ENCODE measurements around the gene ARHGAP25. TPM values are rescaled to one million over a fixed set of nuclear protein-coding genes. Genes with fewer than 3 reads are reported as not detected.

ARHGAP25 gene
- total RNA-seq, 1 donor from 2014 or later, result 10.5 TPM

DNA sequence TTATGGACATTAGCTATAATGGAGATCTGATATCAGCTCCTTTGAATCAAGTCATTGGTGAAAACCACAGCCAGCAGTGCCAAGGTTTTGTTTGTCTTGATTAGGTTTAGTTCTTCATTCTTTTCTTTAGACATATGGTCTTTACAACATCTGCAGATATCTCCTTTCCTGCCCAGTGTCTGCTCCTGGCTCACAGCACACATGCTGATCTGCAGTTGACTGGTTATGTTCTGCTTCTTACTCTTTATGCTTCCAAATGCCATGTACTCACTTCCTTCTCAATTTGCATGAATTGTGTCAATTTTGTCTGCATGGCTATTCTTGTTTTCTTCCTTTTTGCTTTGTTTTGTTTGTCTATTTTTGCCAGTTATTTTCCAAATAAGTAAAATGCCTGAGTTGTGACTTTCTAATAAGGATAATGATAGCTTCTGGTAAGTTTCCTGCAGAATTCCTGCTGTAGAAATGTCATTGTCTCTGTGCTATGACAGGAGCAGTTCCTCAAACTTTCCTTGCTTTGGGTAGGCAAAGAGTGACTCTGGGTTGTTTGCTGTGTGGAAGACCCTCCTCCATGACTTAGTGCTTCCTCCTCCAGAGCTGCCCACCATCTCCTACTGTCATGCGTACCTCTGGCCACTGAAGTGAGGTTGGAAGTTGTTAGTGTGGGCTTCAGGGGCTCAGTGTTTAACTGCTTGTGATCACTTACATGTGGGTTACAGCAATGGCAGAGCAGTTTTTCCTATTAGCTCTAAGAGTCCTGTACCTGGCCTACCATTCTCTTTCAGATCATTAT is 8.2 kb downstream of the ARHGAP25 start:
- DNase-seq (ENCODE audit: low read depth in 2 of 2), result no peak

DNA sequence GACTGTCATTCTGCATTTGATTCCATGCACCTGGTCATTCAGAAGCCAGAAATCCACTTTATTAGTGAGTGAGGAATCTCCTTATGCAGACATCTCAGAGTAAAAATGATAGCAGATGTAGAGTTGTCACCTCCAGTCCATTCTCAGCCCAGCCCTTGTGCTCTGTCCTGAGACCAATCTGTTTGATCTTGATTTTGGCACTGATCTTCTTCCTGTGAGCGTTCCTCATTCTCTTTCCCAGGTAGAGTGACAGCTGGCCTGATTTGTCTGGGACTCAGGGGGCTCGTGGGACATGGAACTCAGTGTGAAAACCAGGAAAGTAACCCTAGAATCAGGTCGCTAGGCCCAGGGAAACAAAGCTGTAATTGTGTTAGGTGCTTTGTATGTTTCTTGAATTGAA is 8.9 kb downstream of the ARHGAP25 start:
- no peak for DNase-seq (ENCODE audit: low read depth in 2 of 2)

DNA sequence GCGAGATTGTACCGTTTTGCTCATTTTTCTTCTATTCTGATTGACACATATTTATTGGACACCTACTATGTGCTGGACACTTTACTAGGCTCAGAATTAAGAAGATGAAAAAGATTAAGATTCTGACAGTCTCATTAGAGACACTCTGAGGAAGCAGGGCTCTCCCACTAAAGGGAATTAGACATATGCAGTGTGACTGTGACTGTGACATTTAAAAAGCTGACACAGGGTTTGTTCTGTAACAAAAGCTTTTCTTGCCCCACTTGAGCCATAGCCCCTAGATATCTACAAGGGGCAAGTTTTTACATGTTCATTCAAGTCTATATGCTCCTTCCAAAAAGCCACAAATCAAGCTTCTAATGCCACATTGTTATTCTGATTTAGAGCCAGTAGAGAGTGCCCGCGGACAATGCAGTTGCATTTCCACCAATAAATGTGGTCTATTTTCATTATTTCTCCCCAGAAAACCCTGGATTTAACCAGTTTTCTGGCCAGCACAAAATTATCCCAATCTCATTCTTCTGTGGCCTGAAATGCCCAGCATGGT is 9.8 kb downstream of the ARHGAP25 start:
- DNase-seq (ENCODE audit: low read depth in 2 of 2), result no peak

DNA sequence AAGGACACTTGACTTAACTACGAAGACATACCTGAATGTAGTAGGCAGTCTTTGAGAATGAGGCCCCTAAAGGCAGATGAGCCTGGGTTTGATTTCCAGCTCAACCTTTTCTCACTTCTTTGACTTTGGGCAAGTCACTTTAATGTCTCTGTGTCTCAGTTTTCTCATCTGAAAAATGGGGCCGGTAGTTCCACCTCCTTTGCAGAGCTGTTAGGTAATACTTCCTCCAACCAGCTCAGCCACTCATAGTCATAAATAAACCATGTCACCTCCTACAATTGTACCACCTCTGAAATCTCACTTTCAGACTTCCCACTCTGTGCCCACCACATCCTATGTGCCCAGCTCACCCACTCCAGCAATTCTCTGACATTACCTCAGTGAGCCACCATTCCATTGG is 10.4 kb downstream of the ARHGAP25 start:
- DNase-seq (ENCODE audit: low read depth in 2 of 2), result no peak

DNA sequence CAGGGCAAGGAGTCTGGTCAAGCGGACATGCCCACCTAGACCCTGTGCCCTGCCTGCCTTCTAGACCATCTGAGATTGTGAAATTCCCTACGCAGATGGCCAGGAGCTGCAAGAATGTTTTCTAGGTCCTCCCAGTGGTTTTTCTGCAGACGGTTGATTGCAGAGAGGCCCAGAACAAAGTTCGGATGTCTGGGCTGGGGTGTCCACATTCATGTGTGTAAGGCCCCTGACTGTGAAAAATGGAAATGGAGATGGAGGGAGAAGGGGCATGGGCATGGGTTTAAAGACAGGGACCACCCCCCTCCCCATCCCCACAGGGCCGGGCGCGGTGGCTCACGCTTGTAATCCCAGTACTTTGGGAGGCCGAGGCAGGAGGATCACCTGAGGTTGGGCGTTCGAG is 11.8 kb downstream of the ARHGAP25 start:
- no peak for DNase-seq (ENCODE audit: low read depth in 2 of 2)

DNA sequence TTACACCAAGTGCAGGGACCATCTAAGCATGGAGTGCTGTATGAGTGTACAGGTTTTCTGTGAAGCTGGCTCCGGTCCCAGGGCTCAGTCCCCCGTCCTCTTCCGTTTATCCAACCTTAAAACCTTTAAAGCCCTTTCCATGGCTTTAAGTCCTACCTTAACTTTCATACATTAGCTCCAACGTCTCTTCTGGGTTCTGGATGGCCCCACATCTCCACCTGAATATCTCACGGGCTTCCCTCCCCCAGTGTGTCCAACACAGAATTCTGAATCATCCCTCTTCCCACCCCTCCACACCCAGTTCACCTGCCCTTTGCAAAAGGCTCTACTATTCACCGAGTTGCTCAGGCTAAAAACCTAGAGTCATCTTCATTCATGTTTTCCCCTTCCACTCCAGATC is 12.8 kb downstream of the ARHGAP25 start:
- DNase-seq (ENCODE audit: low read depth in 2 of 2), result no peak

DNA sequence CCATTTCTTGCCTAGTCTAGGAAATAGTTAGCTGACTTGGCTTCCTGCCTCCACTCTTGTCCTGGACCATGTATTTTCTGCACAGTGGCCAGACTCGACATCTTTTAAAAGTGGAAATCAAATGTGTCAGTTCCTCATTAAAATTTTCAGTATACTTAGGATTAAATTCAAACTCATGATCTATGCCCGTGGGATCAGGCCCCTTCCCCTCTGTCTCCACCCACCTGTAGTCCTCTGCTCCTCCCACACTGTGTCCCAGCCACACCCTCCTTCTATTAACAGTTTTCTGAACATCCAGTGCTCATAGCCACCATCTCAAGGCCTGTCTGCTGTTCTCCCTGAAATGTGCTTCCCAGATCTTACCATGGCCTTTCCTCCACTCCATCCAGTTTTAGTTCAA is 13.3 kb downstream of the ARHGAP25 start:
- no peak for DNase-seq (ENCODE audit: low read depth in 2 of 2)

DNA sequence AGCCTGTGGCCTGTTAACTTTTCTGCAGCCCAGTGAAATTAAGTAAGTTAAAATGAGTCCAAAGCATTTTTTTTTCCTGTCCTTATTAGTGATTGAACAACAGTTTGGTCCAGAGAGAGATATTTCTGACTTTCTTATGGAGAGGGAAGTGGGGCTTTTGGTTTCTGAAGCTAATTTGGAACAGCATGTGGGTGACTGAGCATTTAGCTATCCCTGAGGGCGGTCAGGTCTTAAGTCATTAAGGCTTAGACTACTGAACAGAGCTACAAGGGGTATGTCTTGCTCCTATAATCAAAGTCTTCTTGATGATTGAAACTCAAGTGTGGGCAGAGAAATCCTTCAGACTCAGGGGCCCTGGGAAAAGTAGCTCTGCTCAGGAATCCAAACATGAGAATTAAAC is 14.0 kb downstream of the ARHGAP25 start:
- no peak for DNase-seq (ENCODE audit: low read depth in 2 of 2)

DNA sequence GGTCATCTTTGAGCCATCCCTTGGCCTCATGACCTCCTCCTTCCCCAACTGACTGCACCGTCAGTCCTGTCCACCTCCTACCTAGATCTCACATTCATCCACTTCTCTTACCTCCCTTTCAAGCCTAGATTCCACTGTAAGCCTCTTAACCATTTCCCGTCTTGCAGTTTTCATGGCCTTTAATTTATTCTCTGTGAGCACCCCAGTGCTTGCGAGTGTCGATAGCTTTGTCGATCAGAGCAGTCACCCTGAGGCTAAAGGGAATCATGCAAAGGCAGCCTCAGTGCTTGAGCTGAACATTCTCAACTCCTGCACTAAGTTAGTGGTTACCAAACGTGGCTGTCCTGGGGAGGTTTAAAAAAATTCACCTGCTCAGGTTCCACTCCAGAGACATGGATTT is 14.7 kb downstream of the ARHGAP25 start:
- DNase-seq (ENCODE audit: low read depth in 2 of 2), result no peak

DNA sequence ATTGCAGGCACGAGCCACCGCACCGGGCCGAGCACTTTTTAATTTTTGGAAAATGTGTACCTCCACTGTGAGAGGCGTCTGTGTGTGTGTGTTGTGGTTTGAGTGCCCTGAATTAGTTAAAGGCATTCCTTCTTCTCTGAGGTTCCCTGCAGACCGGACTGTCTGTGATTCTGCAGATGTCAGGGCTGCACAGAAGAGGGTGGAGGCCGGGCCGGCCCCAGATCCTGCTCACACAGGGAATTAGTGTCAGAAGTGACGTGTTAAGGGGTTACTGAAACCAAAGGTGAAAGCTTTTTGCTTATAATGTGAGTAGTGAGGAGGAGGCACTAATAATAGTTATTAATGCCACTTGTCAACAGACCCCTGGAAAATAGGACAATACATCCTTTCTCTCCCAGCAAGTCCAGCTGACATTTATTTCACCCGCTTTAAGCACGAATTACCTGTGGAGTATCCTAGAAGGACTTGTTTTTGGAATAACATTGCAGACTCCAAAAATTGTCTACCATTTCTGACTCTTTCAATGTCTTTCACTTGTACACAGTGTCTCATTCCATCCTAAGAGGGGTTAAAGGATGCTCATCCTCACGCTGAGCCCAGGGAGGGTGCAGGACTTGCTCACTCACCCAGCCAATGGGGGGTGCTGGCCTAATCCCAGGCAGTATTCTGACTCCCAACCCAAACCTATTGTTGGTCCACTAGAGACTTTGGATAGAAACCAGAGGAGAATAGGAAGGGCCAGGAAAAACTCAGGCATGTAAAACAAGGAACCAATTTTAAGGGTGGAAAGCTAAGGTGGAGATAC is 16.2 kb downstream of the ARHGAP25 start:
- DNase-seq (ENCODE audit: low read depth in 2 of 2), result no peak

DNA sequence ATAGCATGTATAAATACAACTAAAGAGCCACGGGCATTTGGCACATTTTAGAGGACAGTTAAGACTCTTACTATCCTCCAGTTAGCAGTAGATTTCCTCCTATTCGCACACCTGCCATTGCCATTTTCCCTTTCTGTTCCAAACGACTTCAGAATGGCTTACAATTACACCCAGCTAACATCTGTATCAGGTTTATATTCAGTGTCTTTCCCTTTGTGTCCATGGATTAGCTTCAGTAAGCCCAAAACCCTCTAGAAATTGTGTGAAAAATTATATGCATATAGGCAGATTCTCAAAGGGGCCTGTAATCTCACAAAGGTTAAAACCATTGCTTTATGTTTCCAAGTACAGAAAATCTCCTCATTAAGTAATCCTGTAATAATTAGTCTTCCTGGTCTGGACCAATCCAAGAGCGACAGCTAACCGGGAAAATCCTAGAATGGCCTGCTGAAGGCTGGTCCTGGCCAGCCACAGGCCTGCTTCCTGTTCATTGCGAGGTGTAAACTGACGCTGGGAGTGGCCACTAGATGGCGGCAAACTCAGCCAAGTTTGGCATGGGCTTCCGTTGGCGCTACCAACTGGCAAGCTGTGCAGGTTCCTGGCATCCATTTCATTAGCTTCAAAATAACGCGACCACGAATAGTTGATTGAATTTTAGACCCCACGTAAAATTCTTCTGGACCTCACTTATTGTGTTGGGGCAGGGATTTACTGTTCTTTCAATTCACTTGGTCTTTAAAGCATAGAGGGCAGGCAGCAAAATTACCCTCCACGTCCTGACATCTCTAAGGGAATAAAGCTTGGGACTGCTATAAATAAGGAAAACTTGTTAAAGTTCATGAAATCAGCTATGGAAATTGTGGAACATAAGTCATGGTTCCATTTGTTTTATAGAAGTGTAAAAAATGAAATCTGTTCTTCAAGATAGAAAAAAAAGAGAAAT is 17.1 kb downstream of the ARHGAP25 start:
- peak; percentile 84 to 93 for DNase-seq (ENCODE audit: low read depth in 2 of 2)

DNA sequence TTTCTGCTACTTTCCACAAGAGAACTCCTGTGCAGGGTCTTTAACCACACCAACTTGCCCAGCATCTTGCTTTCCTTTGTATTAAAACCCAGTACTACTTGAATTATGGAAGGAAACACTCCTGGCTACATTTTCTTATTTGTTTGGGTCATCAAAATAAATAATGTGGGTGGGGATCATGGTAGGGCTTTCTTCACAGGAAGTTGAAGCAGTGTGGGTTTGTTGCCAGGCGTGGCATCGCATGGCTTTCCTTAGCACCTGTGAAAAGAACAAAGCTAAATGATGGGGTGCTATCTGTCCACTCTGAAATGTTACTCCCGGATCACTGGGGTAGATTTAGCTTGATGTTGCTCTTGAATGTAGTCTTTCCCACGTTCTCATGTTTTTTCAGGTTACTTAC is 18.7 kb downstream of the ARHGAP25 start:
- DNase-seq (ENCODE audit: low read depth in 2 of 2), result no peak

DNA sequence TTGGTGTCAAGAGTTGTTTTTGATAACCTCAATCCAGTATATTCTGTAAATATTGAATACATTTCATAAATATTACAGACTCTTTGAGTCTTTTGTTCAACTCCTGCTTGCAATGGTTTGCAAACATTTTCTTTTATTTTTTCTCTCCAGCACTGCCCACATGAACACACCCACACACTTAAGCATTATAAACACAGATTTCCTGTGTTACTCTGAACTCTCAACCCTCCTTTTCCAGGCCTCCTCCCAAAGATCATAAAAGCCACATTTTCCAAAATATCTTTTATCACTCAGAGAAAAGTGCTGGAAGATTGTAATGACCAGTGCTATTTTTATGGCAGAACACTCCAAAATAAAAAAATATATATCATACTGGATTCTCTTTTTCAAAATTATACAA is 20.5 kb downstream of the ARHGAP25 start:
- peak in 1 of 2 donors; percentile 61 for DNase-seq (ENCODE audit: low read depth in 2 of 2)

DNA sequence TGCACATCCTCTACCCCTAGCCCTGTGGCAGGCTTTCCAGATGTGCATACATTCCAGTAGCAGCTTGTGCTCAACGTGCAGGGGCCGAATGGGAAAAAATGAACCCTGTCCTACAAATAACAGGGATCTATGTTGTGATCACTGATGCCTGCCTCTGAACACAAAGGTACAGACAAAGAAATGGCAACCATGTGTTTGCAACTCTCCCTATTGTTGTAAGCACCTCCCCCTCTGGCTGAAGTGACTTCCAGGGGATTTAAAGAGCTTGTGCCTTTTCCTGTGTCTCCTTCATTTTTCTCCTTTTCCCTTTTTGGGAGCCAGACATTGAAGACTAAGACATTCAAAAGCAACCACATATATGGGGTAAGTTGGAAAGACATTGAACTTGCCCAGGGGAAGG is 21.6 kb downstream of the ARHGAP25 start:
- no peak for DNase-seq (ENCODE audit: low read depth in 2 of 2)

DNA sequence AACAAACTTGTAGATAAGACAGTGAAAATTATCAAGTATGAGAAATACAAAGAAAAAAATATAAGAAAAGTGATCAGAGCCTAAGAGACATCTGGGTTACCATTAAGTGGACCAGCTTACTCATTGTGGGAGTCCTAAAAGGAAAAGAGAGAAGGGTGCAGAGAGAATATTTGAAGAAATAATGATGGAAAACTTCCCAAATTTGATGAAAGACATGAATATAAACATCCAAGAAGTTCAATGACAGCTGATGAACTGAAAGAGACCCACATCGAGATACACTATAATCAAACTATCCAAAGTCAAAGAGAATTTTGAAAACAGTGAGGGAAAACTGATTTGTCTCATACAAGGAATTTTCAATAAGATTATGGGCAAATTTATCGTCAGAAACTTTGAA is 22.5 kb downstream of the ARHGAP25 start:
- DNase-seq (ENCODE audit: low read depth in 2 of 2), result no peak

DNA sequence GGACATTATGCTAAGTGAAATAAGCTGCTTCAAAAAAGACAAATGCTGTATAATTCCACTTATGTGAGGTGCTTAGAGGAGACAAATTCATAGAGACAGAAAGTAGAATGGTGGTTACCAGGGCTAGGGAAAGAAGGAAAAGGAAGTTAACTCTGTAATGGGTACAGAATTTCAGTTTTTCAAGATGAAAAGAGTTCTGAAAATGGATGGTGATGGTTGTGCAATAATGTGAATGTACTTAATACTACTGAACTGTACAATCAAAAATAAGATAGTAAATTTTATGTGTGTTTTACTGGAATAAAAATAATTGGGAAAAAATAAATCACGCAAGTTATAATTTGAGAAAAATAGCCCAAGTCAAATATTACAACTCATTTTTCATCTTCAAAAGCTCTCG is 27.5 kb downstream of the ARHGAP25 start:
- no peak for DNase-seq (ENCODE audit: low read depth in 2 of 2)

DNA sequence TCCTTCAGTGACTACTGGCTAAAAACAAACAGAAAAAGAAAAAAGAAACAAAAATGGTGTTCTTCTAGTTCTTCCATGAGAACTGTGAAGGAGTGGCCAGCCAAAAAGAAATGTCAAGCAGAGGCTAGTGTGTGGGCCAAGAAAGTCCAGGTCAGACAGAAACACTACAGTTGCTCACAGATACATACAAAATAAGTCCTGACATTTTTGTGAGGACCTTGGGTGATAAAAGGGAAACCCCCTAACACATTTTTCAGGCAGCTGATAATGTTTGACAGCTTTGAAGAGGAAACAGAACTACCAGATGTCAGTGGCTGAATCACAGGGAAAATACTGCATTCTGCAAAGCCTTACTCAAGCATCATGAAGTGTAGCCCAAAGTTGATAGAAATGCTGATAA is 28.1 kb downstream of the ARHGAP25 start:
- DNase-seq (ENCODE audit: low read depth in 2 of 2), result peak in 1 of 2 donors; percentile 69

DNA sequence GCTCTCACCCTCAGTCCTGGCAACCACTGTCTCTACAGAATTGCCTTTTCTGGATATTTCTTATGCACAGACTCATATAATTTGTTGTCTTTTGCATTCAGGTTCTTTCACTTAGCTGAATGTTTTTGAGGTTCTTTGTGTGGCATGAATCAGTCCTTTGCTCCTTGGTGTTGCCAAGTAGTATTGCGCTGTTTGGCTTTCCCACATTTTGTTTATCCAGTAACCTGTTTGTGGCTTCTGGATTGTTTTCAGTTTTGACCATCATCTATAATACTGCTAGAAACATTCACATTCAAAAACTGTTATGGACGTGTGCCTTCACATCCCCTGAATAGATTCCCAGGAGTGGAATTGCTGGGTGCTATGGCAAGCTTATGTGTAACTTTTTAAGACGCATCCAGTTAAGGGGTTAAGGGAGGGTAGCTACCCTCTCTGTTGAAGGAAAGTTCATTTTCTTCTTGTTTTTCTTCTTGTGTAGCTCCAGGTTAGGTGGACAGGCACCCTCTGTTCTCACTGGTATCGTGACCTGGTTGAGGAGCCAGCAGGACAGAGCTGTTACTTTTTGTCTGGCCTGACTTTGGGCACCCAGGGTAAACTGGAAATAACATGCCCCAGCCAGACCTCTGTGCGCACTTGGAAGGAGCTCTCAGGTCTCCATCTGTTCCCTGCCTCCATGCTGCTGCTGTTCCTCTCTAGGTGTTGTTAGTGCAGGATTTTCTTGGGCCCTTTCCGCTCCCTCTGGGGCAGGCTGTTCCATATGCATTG is 29.6 kb downstream of the ARHGAP25 start:
- DNase-seq (ENCODE audit: low read depth in 2 of 2), result no peak

DNA sequence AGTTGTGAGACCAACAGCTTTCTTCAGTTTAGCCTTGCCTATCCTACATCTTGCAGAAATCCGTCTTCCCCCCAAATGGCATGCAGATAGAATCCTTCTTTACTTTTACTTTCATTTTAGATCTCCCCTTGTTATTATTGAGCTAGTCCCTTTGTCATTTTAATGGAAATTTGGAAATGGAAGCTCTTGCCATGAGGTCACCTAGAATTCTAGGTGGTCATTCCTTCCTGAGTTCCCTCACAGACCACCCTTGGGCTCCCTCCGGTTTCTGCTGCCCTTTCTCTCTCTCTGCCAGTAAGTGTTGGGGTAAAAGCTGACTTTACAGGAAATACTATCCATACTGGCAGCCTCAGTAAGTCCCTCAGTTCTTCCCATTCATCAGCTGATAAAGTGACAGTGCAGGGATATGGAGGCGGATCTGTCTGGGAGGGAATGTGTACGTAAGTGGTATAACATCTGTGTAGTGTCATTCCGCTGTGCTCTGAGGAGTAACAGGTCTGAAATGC is 30.2 kb downstream of the ARHGAP25 start:
- no peak for DNase-seq (ENCODE audit: low read depth in 2 of 2)

DNA sequence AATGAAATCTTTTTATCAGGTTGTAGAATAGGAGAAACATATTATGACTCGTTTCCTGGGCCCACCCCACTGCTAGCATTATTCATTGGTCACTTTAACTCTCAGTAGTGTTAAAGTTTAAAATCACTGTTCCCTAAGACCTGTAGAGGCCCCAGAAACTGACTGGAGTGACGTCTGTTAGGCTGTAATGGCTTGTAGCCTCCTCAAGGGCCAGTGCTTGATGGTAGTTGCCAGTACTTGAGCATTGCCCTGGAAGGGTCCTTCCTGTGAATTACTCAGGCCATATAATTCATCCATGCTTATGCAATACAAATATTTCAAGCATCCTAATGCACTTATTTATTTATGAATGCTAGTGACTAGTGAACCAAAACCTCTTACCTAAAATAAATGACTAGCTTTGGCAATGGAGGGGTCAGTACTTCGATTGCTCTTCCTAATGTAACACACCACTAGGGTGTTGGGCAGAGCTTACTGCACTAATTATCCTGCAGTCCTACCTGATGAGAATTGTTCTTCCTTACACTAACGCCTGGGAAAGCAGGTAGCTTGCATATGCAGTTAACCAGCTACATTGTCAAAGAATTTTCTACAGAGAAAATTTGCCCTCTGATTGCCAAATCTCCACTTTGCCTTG is 31.2 kb downstream of the ARHGAP25 start:
- no peak for DNase-seq (ENCODE audit: low read depth in 2 of 2)
